Measurements from ENCODE around the gene PDZK1IP1. TPM values are rescaled to one million over a fixed set of nuclear protein-coding genes. Genes with fewer than 3 reads are reported as not detected.
"Not testable (repeated sequence)": the region's sequence is repeated elsewhere in the genome, so short reads cannot be mapped to it uniquely, and the experiment has no call there.

Gene PDZK1IP1
- total and polyA plus RNA-seq, 5 donors = 0.23 to 0.48 TPM; not detected in 3

- not testable (repeated sequence) for H3K27me3 ChIP-seq (ENCODE audit: control insufficient read depth, insufficient read depth); H3K9me3 ChIP-seq (ENCODE audit: control insufficient read depth, low read length); H3K4me1 ChIP-seq (ENCODE audit: control insufficient read depth, insufficient read depth, low read length); ATAC-seq; H3K27ac ChIP-seq (ENCODE audit: low read length); H3K4me3 ChIP-seq (ENCODE audit: low read length); DNase-seq
- intact Hi-C loops (cut with DNase I) = loop anchor here in 2 of 4 donors (2.0 to 10.0 kb wide), 2 partner anchors 69 to 511 kb away; no protein-coding TSS in a partner anchor
- WGBS = 91% methylated on average over 10 of the region's 10 CpGs
Observed at GRCh38 chr1:47193496-47193895, 3.7 kb upstream of the PDZK1IP1 start.

DNA sequence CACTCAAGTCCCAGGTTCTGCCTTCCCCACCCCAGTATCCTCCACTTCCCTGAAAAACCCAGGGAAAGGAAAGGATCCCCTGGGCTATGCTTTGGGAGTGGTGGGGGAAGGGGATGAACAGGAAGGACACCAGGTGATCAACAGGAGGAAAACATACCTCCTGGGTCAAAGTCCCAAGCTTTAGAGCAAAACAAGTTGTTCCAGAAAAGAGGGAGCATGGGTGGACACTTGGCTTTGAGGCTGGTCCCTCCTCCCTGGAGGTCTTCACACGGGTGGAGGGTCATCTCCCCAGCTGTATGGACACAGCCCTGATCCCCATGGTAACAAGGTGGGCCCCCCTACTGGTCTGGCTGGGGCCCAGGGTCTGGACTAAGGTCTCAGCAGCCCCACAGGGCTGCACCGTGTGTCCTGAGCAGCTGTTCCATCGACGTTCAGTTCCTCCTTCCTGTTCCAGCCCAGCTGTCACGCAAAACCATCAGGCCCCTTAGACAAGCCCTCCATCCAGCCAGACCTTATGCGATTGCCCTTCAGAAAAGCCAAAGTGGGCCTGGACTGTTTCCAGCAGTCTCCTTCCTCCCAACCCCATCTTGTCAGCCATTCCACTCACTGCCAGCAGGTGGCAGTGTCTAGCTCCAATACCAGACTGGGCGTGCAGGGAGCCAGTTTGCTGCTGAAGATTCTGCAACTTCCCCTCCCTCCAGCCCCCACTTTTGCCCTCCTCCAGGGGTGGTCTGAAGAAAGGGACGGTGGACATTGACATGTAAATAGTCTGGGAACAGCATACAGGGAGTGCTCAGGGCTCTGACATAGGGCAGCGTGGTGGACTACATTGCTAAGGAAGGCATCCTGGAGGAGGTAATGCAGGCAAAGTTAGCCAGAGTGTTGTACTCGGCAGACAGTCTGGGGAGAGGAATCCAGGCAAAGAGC is 2.9 kb upstream of the PDZK1IP1 start:
- H3K27me3 ChIP-seq (ENCODE audit: control insufficient read depth, insufficient read depth) = no peaks in the 10 kb centered on the region
- no peaks in the 10 kb centered on the region for H3K9me3 ChIP-seq (ENCODE audit: control insufficient read depth, low read length)
- peak; percentile 77 to 91 (median 91) for DNase-seq
- no peak overlapping the region for H3K27ac ChIP-seq (ENCODE audit: low read length)
- WGBS = 9% methylated on average over 10 of the region's 10 CpGs
- intact Hi-C loops (cut with DNase I) = loop anchor here in 2 of 4 donors (2.0 to 10.0 kb wide), 2 partner anchors 70 to 512 kb away; no protein-coding TSS in a partner anchor
- no peak overlapping the region for H3K4me3 ChIP-seq (ENCODE audit: low read length)
- peaks cover 4% of the 10 kb centered on the region for H3K4me1 ChIP-seq (ENCODE audit: control insufficient read depth, insufficient read depth, low read length)
- ATAC-seq = peak; percentile 27 to 60

- no peak for ATAC-seq
Observed at GRCh38 chr1:47191940-47192457, 2.2 kb upstream of the PDZK1IP1 start.

GRCh38 chr1:47190857-47191256 is 1.0 kb upstream of the PDZK1IP1 start:
- ATAC-seq (no peak), DNase-seq (no peak)
- WGBS = 97% methylated on average over 6 of the region's 6 CpGs
- peaks cover 4% of the 10 kb centered on the region for H3K4me1 ChIP-seq (ENCODE audit: control insufficient read depth, insufficient read depth, low read length)
- intact Hi-C loops (cut with DNase I) = loop anchor here in 1 of 4 donors (10.0 kb wide), 1 partner anchor 514 kb away; no protein-coding TSS in a partner anchor
- H3K27me3 ChIP-seq (ENCODE audit: control insufficient read depth, insufficient read depth) = no peaks in the 10 kb centered on the region
- H3K27ac ChIP-seq (ENCODE audit: low read length) = no peak overlapping the region
- no peak overlapping the region for H3K4me3 ChIP-seq (ENCODE audit: low read length)
- H3K9me3 ChIP-seq (ENCODE audit: control insufficient read depth, low read length) = no peaks in the 10 kb centered on the region

More at GRCh38 chr1:47191940-47192457, 2.2 kb upstream of the PDZK1IP1 start:
- Histone ChIP-seq H3K27me3 (ENCODE audit: control insufficient read depth, insufficient read depth) (no peaks in the 10 kb centered on the region), H3K4me1 (ENCODE audit: control insufficient read depth, insufficient read depth, low read length) (peaks cover 4% of the 10 kb centered on the region), H3K4me3 (ENCODE audit: low read length) (no peak overlapping the region), H3K27ac (ENCODE audit: low read length) (no peak overlapping the region), H3K9me3 (ENCODE audit: control insufficient read depth, low read length) (no peaks in the 10 kb centered on the region)
- 77% methylated on average over 4 of the region's 4 CpGs for WGBS
- no peak for DNase-seq
- intact Hi-C loops (cut with DNase I) = loop anchor here in 2 of 4 donors (2.0 to 10.0 kb wide), 2 partner anchors 71 to 513 kb away; no protein-coding TSS in a partner anchor

DNA sequence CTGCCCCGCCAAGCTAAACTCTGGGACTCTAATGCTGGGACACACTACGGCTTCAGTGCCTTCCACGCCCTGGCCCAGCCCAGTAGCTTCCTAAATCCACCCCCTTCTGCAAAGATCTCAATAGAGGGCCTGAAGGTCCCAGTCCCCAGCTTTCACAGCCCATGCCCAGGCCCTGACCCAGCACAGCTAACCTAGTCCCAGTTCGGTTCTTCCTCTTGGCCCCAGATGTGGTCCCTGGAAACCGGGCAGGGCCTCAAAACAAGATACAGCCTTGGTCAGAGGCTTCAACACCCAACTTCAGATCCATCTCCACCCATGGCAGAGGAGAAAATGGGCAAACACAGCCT is 646 bp upstream of the PDZK1IP1 start:
- Histone ChIP-seq H3K4me1 (ENCODE audit: control insufficient read depth, insufficient read depth, low read length) (peaks cover 4% of the 10 kb centered on the region), H3K4me3 (ENCODE audit: low read length) (no peak overlapping the region), H3K27ac (ENCODE audit: low read length) (no peak overlapping the region), H3K27me3 (ENCODE audit: control insufficient read depth, insufficient read depth) (no peaks in the 10 kb centered on the region), H3K9me3 (ENCODE audit: control insufficient read depth, low read length) (no peaks in the 10 kb centered on the region)
- WGBS = 51% methylated on average over 5 of the region's 5 CpGs
- intact Hi-C loops (cut with DNase I) = loop anchor here in 1 of 4 donors (10.0 kb wide), 1 partner anchor 514 kb away; no protein-coding TSS in a partner anchor
- DNase-seq (no peak), ATAC-seq (no peak)

DNA sequence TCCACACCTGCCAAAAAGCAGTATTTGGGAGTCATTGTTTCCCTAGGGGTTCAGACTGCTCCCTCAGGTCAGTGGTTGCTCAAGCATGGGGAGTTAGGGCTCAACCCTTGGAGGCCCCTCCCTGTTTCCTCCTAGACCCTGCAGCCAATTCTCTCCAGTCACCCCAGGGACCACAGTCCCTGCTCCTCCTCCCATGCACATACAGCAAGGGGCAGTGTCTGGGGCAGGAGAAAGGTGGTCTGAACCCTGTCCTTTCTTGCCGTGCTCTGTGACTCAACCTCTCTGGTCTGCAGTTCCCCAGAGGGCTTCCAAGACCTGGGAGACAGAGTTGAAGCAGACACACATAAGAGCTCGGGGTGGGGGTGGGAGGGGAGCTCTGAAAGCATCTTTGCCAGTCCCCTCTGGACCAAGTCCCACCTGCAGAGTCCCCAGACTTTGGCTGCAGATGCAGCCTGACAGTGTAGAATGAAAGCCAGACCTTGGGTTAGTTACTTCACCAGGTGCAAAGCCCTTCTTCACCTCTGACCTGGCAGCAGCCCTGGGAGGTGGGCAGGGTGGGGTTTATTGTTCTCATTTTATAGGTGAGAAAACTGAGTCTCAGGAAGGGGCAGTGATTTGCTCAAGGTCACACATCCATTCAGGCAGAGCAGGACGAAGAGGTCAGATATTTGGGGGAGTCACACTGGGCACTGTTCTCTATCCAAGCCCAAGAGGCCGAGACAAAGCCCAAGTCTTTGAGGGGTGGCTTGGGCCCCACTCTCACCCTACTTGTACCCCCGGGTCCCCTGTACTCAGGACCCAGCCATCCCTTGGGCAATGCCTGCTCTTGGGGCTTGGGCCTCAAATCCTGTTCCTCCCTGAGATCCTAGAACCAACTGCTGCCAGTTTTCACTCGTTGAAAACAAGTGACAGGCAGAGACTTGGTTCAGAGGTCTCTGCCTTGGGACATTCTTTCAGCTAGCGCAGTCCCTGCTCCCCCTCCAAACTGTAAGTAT is 748 bp downstream of the PDZK1IP1 start:
- Histone ChIP-seq H3K27ac (ENCODE audit: low read length) (no peak overlapping the region), H3K4me1 (ENCODE audit: control insufficient read depth, insufficient read depth, low read length) (peaks cover 4% of the 10 kb centered on the region), H3K4me3 (ENCODE audit: low read length) (no peak overlapping the region), H3K27me3 (ENCODE audit: control insufficient read depth, insufficient read depth) (no peaks in the 10 kb centered on the region), H3K9me3 (ENCODE audit: control insufficient read depth, low read length) (no peaks in the 10 kb centered on the region)
- WGBS = 79% methylated on average over 7 of the region's 7 CpGs
- ATAC-seq (no peak), DNase-seq (no peak)
- intact Hi-C loops (cut with DNase I) = loop anchor here in 3 of 4 donors (10.0 kb wide), 4 partner anchors 76 to 526 kb away; partner anchors contain the start of gene FOXD2 (in 1 of the 3)

DNA sequence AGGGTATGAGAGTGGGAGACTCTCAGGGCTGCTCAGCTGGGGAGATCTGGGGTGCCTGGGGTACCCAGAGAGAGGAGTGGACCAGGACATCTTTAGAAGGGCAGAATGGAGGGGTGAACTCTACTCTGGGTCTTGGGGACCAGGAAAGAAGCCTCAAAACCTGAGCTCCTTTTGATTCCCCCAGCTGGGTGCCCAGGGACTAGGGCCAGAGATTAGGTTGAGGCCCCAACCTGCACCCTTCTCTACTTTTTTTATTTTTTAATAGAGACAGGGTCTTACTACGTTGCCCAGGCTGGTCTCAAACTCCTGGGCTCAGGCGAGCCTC is 1.9 kb downstream of the PDZK1IP1 start:
- H3K4me3 ChIP-seq (ENCODE audit: low read length) = no peak overlapping the region
- DNase-seq (no peak), ATAC-seq (no peak)
- no peak overlapping the region for H3K27ac ChIP-seq (ENCODE audit: low read length)
- 83% methylated on average over 2 of the region's 2 CpGs for WGBS
- H3K4me1 ChIP-seq (ENCODE audit: control insufficient read depth, insufficient read depth, low read length) = peaks cover 4% of the 10 kb centered on the region
- intact Hi-C loops (cut with DNase I) = loop anchor here in 3 of 4 donors (10.0 kb wide), 4 partner anchors 77 to 527 kb away; partner anchors contain the start of gene FOXD2 (in 1 of the 3)
- no peaks in the 10 kb centered on the region for H3K9me3 ChIP-seq (ENCODE audit: control insufficient read depth, low read length)
- no peaks in the 10 kb centered on the region for H3K27me3 ChIP-seq (ENCODE audit: control insufficient read depth, insufficient read depth)

GRCh38 chr1:47187231-47187925 is 2.5 kb downstream of the PDZK1IP1 start:
- 84% methylated on average over 12 of the region's 12 CpGs for WGBS
- intact Hi-C loops (cut with DNase I) = loop anchor here in 3 of 4 donors (10.0 kb wide), 4 partner anchors 77 to 527 kb away; partner anchors contain the start of gene FOXD2 (in 1 of the 3)

DNA sequence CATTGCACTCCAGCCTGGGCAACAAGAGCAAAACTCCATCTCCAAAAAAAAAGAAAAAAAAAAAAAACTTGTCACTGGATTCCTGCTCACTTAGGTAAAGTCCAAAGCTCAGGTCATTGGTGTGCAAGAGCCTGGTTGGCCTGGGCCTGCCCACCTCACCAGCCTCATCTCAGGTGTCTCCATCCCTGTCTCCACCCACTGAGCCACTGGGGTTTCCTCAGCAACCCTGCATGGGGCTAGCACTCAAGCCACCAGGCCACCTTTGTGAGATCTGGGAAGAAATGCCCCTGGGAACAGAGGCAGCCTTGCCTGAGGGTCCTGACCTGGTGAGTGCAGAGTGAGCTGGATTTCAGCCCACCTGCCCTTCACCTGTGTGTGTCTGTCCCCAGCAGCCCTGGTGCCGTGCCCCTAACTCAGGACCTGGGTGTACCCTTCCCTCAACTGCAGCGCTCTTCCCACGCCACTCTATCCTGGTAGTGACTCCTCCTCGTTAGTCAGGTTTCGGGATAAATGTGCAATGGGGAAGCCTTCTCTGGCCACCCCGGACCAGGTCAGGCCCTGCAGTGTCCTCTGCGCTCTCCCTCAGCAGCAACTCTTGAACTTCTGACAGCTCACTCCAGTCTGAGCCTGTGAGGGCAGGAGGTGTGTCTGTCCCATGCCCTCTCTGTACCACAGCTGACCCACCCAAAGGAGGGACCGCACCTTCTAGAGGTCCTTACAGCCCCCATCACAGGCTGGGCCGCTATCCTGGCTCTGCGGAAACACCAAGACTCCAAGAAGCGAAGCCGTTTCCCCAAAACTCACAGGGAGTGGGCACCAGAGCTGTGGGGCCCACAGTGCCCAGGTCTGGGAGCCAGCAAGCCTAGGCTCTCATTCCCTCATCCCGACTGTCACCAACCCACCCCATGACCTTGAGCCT is 3.3 kb downstream of the PDZK1IP1 start:
- H3K27ac ChIP-seq (ENCODE audit: low read length) = no peak overlapping the region
- ATAC-seq = no peak
- H3K4me3 ChIP-seq (ENCODE audit: low read length) = no peak overlapping the region
- intact Hi-C loops (cut with DNase I) = loop anchor here in 3 of 4 donors (10.0 kb wide), 4 partner anchors 78 to 528 kb away; partner anchors contain the start of gene FOXD2 (in 1 of the 3)
- no peaks in the 10 kb centered on the region for H3K9me3 ChIP-seq (ENCODE audit: control insufficient read depth, low read length)
- peaks cover 3% of the 10 kb centered on the region for H3K4me1 ChIP-seq (ENCODE audit: control insufficient read depth, insufficient read depth, low read length)
- no peak for DNase-seq
- 94% methylated on average over 13 of the region's 13 CpGs for WGBS
- no peaks in the 10 kb centered on the region for H3K27me3 ChIP-seq (ENCODE audit: control insufficient read depth, insufficient read depth)

More at GRCh38 chr1:47187231-47187925, 2.5 kb downstream of the PDZK1IP1 start:
- Histone ChIP-seq H3K4me3 (ENCODE audit: low read length) (no peak overlapping the region), H3K27ac (ENCODE audit: low read length) (no peak overlapping the region), H3K4me1 (ENCODE audit: control insufficient read depth, insufficient read depth, low read length) (peaks cover 3% of the 10 kb centered on the region), H3K27me3 (ENCODE audit: control insufficient read depth, insufficient read depth) (no peaks in the 10 kb centered on the region), H3K9me3 (ENCODE audit: control insufficient read depth, low read length) (no peaks in the 10 kb centered on the region)
- DNase-seq (no peak), ATAC-seq (no peak)
